ENCODE results near the gene GLUL. TPM values are rescaled to one million over a fixed set of nuclear protein-coding genes. Genes with fewer than 3 reads are reported as not detected.

GLUL gene
- total RNA-seq, 1 experiment from 2014 or later = 348 TPM

GRCh38 chr1:182413486-182413885 lies 21.9 kb upstream of the GLUL start:
- DNase-seq = no peak
- no peaks in the 10 kb centered on the region for H3K79me2 ChIP-seq (ENCODE audit: low read depth)
- intact Hi-C loops (cut with micrococcal nuclease; ENCODE audit: unreplicated experiment) = no loop called here
- no peaks in the 10 kb centered on the region; the same call in 1 of the 2 replicates for H3K9me3 ChIP-seq (ENCODE audit: insufficient read depth, low read depth)
- H2AFZ ChIP-seq = no peak overlapping the region
- no TSS peak for BruUV-seq (replicated peaks)
- no peak overlapping the region for H3K4me3 ChIP-seq
- H4K20me1 ChIP-seq (ENCODE audit: insufficient read depth) = no peaks in the 10 kb centered on the region
- no peak for TF ChIP-seq CTCF (conservative IDR thresholded peaks at IDR 0.05)
- TF ChIP-seq EZH2 (IDR thresholded peaks at IDR 0.05; ENCODE audit: low read depth) = no peak
- H3K9me2 ChIP-seq (ENCODE audit: insufficient read depth) = no peaks in the 10 kb centered on the region
- no peak overlapping the region for H3K4me2 ChIP-seq
- H3F3A ChIP-seq (ENCODE audit: insufficient read depth, low read depth) = no peaks in the 10 kb centered on the region
- H3K27ac ChIP-seq = no peak overlapping the region
- no peaks in the 10 kb centered on the region for H3K36me3 ChIP-seq (ENCODE audit: low read depth)
- ChIA-PET POLR2A (ENCODE audit: unreplicated experiment) (no interaction called here), CTCF (no interaction called here)
- H3K27me3 ChIP-seq (ENCODE audit: insufficient read depth, low read depth) = peaks cover 4% of the 10 kb centered on the region; the same call in 1 of the 2 replicates
- no peaks in the 10 kb centered on the region for H3K4me1 ChIP-seq (replicated peaks; ENCODE audit: insufficient read depth)

- no peaks in the 10 kb centered on the region for H3K4me1 ChIP-seq (replicated peaks; ENCODE audit: insufficient read depth)
- no peak for DNase-seq
- no peak overlapping the region for H3K4me3 ChIP-seq
- H3K4me2 ChIP-seq = no peak overlapping the region
- no peak for TF ChIP-seq CTCF (conservative IDR thresholded peaks at IDR 0.05)
- no peak for TF ChIP-seq EZH2 (IDR thresholded peaks at IDR 0.05; ENCODE audit: low read depth)
- BruUV-seq (replicated peaks) = no TSS peak
- intact Hi-C loops (cut with micrococcal nuclease; ENCODE audit: unreplicated experiment) = no loop called here
- H3K79me2 ChIP-seq (ENCODE audit: low read depth) = no peaks in the 10 kb centered on the region
- POLR2A ChIA-PET (ENCODE audit: unreplicated experiment) = no interaction called here
- no peaks in the 10 kb centered on the region for H4K20me1 ChIP-seq (ENCODE audit: insufficient read depth)
- H3K9me2 ChIP-seq (ENCODE audit: insufficient read depth) = no peaks in the 10 kb centered on the region
- H2AFZ ChIP-seq = no peak overlapping the region
- peaks cover 4% of the 10 kb centered on the region; the same call in 1 of the 2 replicates for H3K27me3 ChIP-seq (ENCODE audit: insufficient read depth, low read depth)
- no peaks in the 10 kb centered on the region; the same call in none of the 2 replicates for H3K9me3 ChIP-seq (ENCODE audit: insufficient read depth, low read depth)
- H3K27ac ChIP-seq = no peak overlapping the region
- H3F3A ChIP-seq (ENCODE audit: insufficient read depth, low read depth) = no peaks in the 10 kb centered on the region
- H3K36me3 ChIP-seq (ENCODE audit: low read depth) = no peaks in the 10 kb centered on the region
- CTCF ChIA-PET = no interaction called here
Measured at GRCh38 chr1:182410620-182411273, 19.2 kb upstream of the GLUL start.

GRCh38 chr1:182410138-182410537 lies 18.5 kb upstream of the GLUL start:
- DNase-seq = no peak
- Histone ChIP-seq H3K4me2 (no peak overlapping the region), H3K4me1 (replicated peaks; ENCODE audit: insufficient read depth) (no peaks in the 10 kb centered on the region), H4K20me1 (ENCODE audit: insufficient read depth) (no peaks in the 10 kb centered on the region), H3K9me2 (ENCODE audit: insufficient read depth) (no peaks in the 10 kb centered on the region), H3K27ac (no peak overlapping the region), H3K36me3 (ENCODE audit: low read depth) (no peaks in the 10 kb centered on the region), H3K27me3 (ENCODE audit: insufficient read depth, low read depth) (peaks cover 4% of the 10 kb centered on the region; the same call in 1 of the 2 replicates), H3F3A (ENCODE audit: insufficient read depth, low read depth) (no peaks in the 10 kb centered on the region), H2AFZ (no peak overlapping the region), H3K4me3 (no peak overlapping the region), H3K9me3 (ENCODE audit: insufficient read depth, low read depth) (no peaks in the 10 kb centered on the region; the same call in none of the 2 replicates), H3K79me2 (ENCODE audit: low read depth) (no peaks in the 10 kb centered on the region)
- ChIA-PET CTCF (no interaction called here), POLR2A (ENCODE audit: unreplicated experiment) (no interaction called here)
- no TSS peak for BruUV-seq (replicated peaks)
- TF ChIP-seq EZH2 (IDR thresholded peaks at IDR 0.05; ENCODE audit: low read depth) = no peak
- TF ChIP-seq CTCF (conservative IDR thresholded peaks at IDR 0.05) = no peak
- intact Hi-C loops (cut with micrococcal nuclease; ENCODE audit: unreplicated experiment) = no loop called here

Measured in PC-9 (cell line).